Natural killer cell (primary cell): ENCODE data around the gene RNF220. TPM values are rescaled to one million over a fixed set of nuclear protein-coding genes. Genes with fewer than 3 reads are reported as not detected.

Experiments used
- ATAC-seq, 3 donors: fragments of 150-1000 bp in 2 of 3; fragments of 200-7000 bp in 1 of 3; cut with Tn5 transposase; 1 replicate in 1 of 3; 2 replicates in 2 of 3; pipeline ENCODE4 v1.10.0; 2021; ENCODE audit warnings: mild to moderate bottlenecking in 2 of 3, moderate library complexity in 2 of 3
- DNase-seq, 2 donors: peaks; one replicate each; pipeline versions ENCODE4 v3.0.0 to v3.0.0-alpha.2; 2013 to 2021; ENCODE audit warnings: mixed read lengths in 1 of 2
- H3K27ac ChIP-seq: one replicate; pipeline ENCODE4 v1.5.1; 2013; ENCODE audit warnings: mild to moderate bottlenecking, low read length
- H3K27me3 ChIP-seq: one replicate; pipeline ENCODE4 v1.6.1; 2013; ENCODE audit warnings: low read length; ENCODE audit not compliant: control insufficient read depth, insufficient read depth
- H3K36me3 ChIP-seq: one replicate; pipeline ENCODE4 v1.6.1; 2013; ENCODE audit warnings: low read length; ENCODE audit not compliant: control insufficient read depth, insufficient read depth
- H3K4me1 ChIP-seq: one replicate; pipeline ENCODE4 v1.6.1; 2013; ENCODE audit warnings: low read length; ENCODE audit not compliant: control insufficient read depth, insufficient read depth
- H3K4me3 ChIP-seq: one replicate; pipeline ENCODE4 v1.5.1; 2013; ENCODE audit warnings: low read length
- H3K9me3 ChIP-seq: one replicate; pipeline ENCODE4 v1.6.1; 2013; ENCODE audit warnings: low read length; ENCODE audit not compliant: control insufficient read depth, insufficient read depth
- H3K27ac Mint-ChIP-seq, 2 donors: one replicate each; pipeline ENCODE4 v1.8.0; 2022; ENCODE audit warnings: mild to moderate bottlenecking in 2 of 2, mixed read lengths in 2 of 2, moderate library complexity in 1 of 2
- H3K27me3 Mint-ChIP-seq, 2 donors: one replicate each; pipeline ENCODE4 v1.8.0; 2022; ENCODE audit warnings: low read depth in 2 of 2, mixed read lengths in 2 of 2
- H3K36me3 Mint-ChIP-seq: one replicate; pipeline ENCODE4 v1.8.0; 2022; ENCODE audit warnings: mixed read lengths
- H3K4me1 Mint-ChIP-seq, 2 donors: one replicate each; pipeline ENCODE4 v1.8.0; 2022; ENCODE audit warnings: mixed read lengths in 2 of 2
- H3K4me3 Mint-ChIP-seq: one replicate; pipeline ENCODE4 v1.8.0; 2022; ENCODE audit warnings: mild to moderate bottlenecking, moderate library complexity, mixed read lengths
- H3K9me3 Mint-ChIP-seq, 2 donors: one replicate each; pipeline ENCODE4 v1.8.0; 2022; ENCODE audit warnings: mixed read lengths in 2 of 2
- CTCF ChIP-seq: fragments of 200-600 bp; IDR thresholded peaks from one replicate; pipeline ENCODE4 v1.8.0; 2022; ENCODE audit warnings: antibody characterized with exemption
- WGBS: methylation state at CpG from one replicate; pipeline ENCODE4 v1.1.7; 2013; ENCODE audit warnings: missing lambda C conversion rate; ENCODE audit not compliant: insufficient coverage; 5-methylcytosine and 5-hydroxymethylcytosine counted together
- intact Hi-C: fragments of 100-400 bp; cut with micrococcal nuclease; formaldehyde crosslinking; loops from one replicate; pipeline ENCODE4 v1.14.2; 2022
- total RNA-seq, 4 donors: library from RNA; stranded (reverse); fragments of 120-200 nt in 1 of 4; gene quantifications; one replicate each; pipeline versions ENCODE4 v1.2.3 to v1.2.4, GENCODE V29; 2013 to 2022

RNF220 gene
- total RNA-seq, 3 donors from 2014 or later (not counting 1 experiment from before 2014, with no cell fraction given) = 88.5 to 107 (median 105) TPM

GRCh38 chr1:44485934-44486460 is 80.9 kb downstream of the RNF220 start:
- Histone ChIP-seq H3K27me3 (peaks cover 1% of the 10 kb centered on the region), H3K36me3 (no peaks in the 10 kb centered on the region), H3K9me3 (no peaks in the 10 kb centered on the region), H3K27ac (no peak overlapping the region), H3K4me3 (no peak overlapping the region), H3K4me1 (no peaks in the 10 kb centered on the region)
- Mint-ChIP-seq H3K4me1 (no peaks in the 10 kb centered on the region), H3K9me3 (no peaks in the 10 kb centered on the region), H3K4me3 (no peak overlapping the region), H3K27me3 (peaks cover 7 to 15% of the 10 kb centered on the region in 2 donors), H3K36me3 (no peaks in the 10 kb centered on the region), H3K27ac (no peak overlapping the region)
- WGBS = 44% methylated on average over 5 of the region's 5 CpGs
- DNase-seq (no peak), ATAC-seq (no peak)
- intact Hi-C loops = no loop called here
- no peak for TF ChIP-seq CTCF

GRCh38 chr1:44489481-44489880 is 84.4 kb downstream of the RNF220 start:
- no peaks in the 10 kb centered on the region for H3K4me1 ChIP-seq
- no peak for TF ChIP-seq CTCF
- WGBS = 89% methylated on average over 5 of the region's 5 CpGs
- no peak overlapping the region for H3K4me3 ChIP-seq
- no peak overlapping the region for H3K27ac ChIP-seq
- peaks cover 2% of the 10 kb centered on the region for H3K27me3 ChIP-seq
- Mint-ChIP-seq H3K4me3 (no peak overlapping the region), H3K4me1 (no peaks in the 10 kb centered on the region), H3K36me3 (no peaks in the 10 kb centered on the region), H3K27me3 (peaks cover 0 to 7% of the 10 kb centered on the region in 2 donors), H3K27ac (no peak overlapping the region), H3K9me3 (no peaks in the 10 kb centered on the region)
- H3K36me3 ChIP-seq = no peaks in the 10 kb centered on the region
- DNase-seq = no peak
- H3K9me3 ChIP-seq = no peaks in the 10 kb centered on the region
- ATAC-seq = no peak
- intact Hi-C loops = no loop called here

GRCh38 chr1:44496541-44497171 is 91.6 kb downstream of the RNF220 start:
- peaks cover 0 to 5% of the 10 kb centered on the region in 2 donors for H3K27me3 Mint-ChIP-seq
- no peaks in the 10 kb centered on the region for H3K27me3 ChIP-seq
- H3K4me1 ChIP-seq = peaks cover 14% of the 10 kb centered on the region
- H3K4me3 Mint-ChIP-seq = no peak overlapping the region
- no peak for TF ChIP-seq CTCF
- H3K27ac Mint-ChIP-seq = no peak overlapping the region
- H3K4me3 ChIP-seq = no peak overlapping the region
- no peaks in the 10 kb centered on the region for H3K36me3 Mint-ChIP-seq
- no peaks in the 10 kb centered on the region for H3K9me3 Mint-ChIP-seq
- 94% methylated on average over 5 of the region's 6 CpGs for WGBS
- no peaks in the 10 kb centered on the region for H3K9me3 ChIP-seq
- no peak overlapping the region for H3K27ac ChIP-seq
- ATAC-seq = no peak
- H3K36me3 ChIP-seq = no peaks in the 10 kb centered on the region
- no peaks in the 10 kb centered on the region for H3K4me1 Mint-ChIP-seq
- intact Hi-C loops = no loop called here
- DNase-seq = no peak
